Osteocyte (in vitro differentiated cells): Measurements from ENCODE around the gene RBM14. TPM values are rescaled to one million over a fixed set of nuclear protein-coding genes. Genes with fewer than 3 reads are reported as not detected.

Experiments
- DNase-seq: peaks from one replicate; pipeline ENCODE4 v3.0.0; 2021; ENCODE audit warnings: mixed read lengths; ENCODE audit not compliant: unreplicated experiment; ENCODE audit errors: extremely low spot score
- H3K27ac Mint-ChIP-seq: one replicate; pipeline ENCODE4 v1.8.0; 2021; ENCODE audit warnings: mild to moderate bottlenecking, mixed read lengths; ENCODE audit not compliant: unreplicated experiment
- H3K27me3 Mint-ChIP-seq: one replicate; pipeline ENCODE4 v1.8.0; 2021; ENCODE audit warnings: mixed read lengths; ENCODE audit not compliant: unreplicated experiment
- H3K36me3 Mint-ChIP-seq: one replicate; pipeline ENCODE4 v1.8.0; 2021; ENCODE audit warnings: mixed read lengths; ENCODE audit not compliant: unreplicated experiment
- H3K4me1 Mint-ChIP-seq: one replicate; pipeline ENCODE4 v1.8.0; 2021; ENCODE audit warnings: mixed read lengths; ENCODE audit not compliant: unreplicated experiment
- H3K4me3 Mint-ChIP-seq: one replicate; pipeline ENCODE4 v1.8.0; 2021; ENCODE audit warnings: mild to moderate bottlenecking, moderate library complexity, mixed read lengths; ENCODE audit not compliant: unreplicated experiment
- H3K9me3 Mint-ChIP-seq: one replicate; pipeline ENCODE4 v1.8.0; 2021; ENCODE audit warnings: mixed read lengths; ENCODE audit not compliant: unreplicated experiment
- total RNA-seq: library from RNA; stranded (reverse); gene quantifications from 2 replicates; pipeline ENCODE4 v1.2.1, GENCODE V29; 2021
- TF ChIP-seq, protein P1 (sequence below): fragments of 200-600 bp; sonication (generic); IDR thresholded peaks from 2 replicates; pipeline ENCODE4 v1.5.0; 2021; ENCODE audit warnings: antibody characterized with exemption, mild to moderate bottlenecking, moderate library complexity

Gene RBM14
- total RNA-seq, 1 donor from 2014 or later = 59.2 TPM

DNA sequence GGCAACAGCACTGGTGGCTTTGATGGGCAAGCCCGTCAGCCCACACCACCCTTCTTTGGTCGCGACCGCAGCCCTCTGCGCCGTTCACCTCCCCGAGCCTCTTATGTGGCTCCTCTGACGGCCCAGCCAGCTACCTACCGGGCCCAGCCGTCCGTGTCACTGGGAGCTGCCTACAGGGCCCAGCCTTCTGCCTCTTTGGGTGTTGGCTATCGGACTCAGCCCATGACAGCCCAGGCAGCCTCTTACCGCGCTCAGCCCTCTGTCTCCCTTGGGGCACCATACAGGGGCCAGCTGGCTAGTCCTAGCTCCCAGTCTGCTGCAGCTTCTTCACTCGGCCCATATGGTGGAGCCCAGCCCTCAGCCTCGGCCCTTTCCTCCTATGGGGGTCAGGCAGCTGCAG, 8.0 kb downstream of the RBM14 start:
- Mint-ChIP-seq H3K27ac (no peak overlapping the region), H3K9me3 (no peaks in the 10 kb centered on the region), H3K4me1 (peaks cover 18% of the 10 kb centered on the region), H3K27me3 (no peaks in the 10 kb centered on the region), H3K4me3 (no peak overlapping the region), H3K36me3 (peaks cover 36% of the 10 kb centered on the region)
- TF ChIP-seq, protein P1, sequence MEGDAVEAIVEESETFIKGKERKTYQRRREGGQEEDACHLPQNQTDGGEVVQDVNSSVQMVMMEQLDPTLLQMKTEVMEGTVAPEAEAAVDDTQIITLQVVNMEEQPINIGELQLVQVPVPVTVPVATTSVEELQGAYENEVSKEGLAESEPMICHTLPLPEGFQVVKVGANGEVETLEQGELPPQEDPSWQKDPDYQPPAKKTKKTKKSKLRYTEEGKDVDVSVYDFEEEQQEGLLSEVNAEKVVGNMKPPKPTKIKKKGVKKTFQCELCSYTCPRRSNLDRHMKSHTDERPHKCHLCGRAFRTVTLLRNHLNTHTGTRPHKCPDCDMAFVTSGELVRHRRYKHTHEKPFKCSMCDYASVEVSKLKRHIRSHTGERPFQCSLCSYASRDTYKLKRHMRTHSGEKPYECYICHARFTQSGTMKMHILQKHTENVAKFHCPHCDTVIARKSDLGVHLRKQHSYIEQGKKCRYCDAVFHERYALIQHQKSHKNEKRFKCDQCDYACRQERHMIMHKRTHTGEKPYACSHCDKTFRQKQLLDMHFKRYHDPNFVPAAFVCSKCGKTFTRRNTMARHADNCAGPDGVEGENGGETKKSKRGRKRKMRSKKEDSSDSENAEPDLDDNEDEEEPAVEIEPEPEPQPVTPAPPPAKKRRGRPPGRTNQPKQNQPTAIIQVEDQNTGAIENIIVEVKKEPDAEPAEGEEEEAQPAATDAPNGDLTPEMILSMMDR = no peak
- DNase-seq = no peak

DNA sequence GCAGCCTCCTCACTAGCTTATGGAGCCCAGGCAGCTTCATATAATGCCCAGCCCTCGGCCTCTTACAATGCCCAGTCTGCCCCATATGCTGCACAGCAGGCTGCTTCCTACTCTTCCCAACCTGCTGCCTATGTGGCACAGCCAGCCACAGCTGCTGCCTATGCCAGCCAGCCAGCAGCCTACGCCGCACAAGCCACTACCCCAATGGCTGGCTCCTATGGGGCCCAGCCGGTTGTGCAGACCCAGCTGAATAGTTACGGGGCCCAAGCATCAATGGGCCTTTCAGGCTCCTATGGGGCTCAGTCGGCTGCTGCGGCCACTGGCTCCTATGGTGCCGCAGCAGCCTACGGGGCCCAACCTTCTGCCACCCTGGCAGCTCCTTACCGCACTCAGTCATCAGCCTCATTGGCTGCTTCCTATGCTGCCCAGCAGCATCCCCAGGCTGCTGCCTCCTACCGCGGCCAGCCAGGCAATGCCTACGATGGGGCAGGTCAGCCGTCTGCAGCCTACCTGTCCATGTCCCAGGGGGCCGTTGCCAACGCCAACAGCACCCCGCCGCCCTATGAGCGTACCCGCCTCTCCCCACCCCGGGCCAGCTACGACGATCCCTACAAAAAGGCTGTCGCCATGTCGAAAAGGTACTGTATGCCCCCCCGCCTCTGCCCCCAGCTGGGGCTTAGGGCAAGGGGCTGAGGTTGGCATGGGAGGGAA, 8.8 kb downstream of the RBM14 start:
- Mint-ChIP-seq H3K4me3 (no peak overlapping the region), H3K27ac (no peak overlapping the region), H3K4me1 (peaks cover 13% of the 10 kb centered on the region), H3K9me3 (no peaks in the 10 kb centered on the region), H3K27me3 (no peaks in the 10 kb centered on the region), H3K36me3 (peaks cover 38% of the 10 kb centered on the region)
- TF ChIP-seq, protein P1 = no peak
- no peak for DNase-seq

DNA sequence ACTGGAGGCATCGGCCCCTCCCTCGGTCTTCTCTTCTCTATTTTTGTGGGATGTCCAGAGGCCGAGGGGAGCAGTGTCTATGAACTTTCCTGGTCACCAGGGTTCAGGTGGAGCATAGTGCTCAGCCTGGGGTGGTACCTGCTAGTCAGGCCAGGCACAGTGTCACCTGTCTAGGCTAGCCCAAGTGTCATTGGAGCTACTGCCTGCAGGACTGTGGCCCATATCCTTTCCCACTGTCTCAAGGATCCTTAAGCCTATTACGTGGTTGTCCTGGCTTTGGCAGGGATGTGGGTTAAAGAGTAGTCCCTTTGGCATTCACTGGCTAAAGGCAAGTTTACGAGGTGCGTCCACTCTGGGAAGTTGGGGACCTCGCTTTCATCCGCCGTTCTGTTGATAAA, 9.3 kb downstream of the RBM14 start:
- Mint-ChIP-seq H3K4me1 (peaks cover 9% of the 10 kb centered on the region), H3K27me3 (no peaks in the 10 kb centered on the region), H3K4me3 (no peak overlapping the region), H3K36me3 (peaks cover 38% of the 10 kb centered on the region), H3K27ac (no peak overlapping the region), H3K9me3 (no peaks in the 10 kb centered on the region)
- DNase-seq = no peak
- TF ChIP-seq, protein P1 = no peak

DNA sequence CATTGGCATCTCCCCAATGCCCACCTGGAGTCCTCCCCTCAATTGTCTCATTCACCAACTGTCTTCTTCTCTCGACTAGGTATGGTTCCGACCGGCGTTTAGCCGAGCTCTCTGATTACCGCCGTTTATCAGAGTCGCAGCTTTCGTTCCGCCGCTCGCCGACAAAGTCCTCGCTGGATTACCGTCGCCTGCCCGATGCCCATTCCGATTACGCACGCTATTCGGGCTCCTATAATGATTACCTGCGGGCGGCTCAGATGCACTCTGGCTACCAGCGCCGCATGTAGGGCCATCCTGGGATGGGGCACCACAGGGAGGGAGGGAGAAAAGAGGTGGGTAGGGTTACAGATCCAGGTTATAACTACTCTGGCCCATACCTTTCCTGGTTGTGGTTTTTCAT, 10.0 kb downstream of the RBM14 start:
- no peak overlapping the region for H3K27ac Mint-ChIP-seq
- H3K27me3 Mint-ChIP-seq = no peaks in the 10 kb centered on the region
- H3K4me3 Mint-ChIP-seq = no peak overlapping the region
- DNase-seq = no peak
- peaks cover 38% of the 10 kb centered on the region for H3K36me3 Mint-ChIP-seq
- peaks cover 6% of the 10 kb centered on the region for H3K4me1 Mint-ChIP-seq
- H3K9me3 Mint-ChIP-seq = no peaks in the 10 kb centered on the region
- TF ChIP-seq, protein P1 = no peak

DNA sequence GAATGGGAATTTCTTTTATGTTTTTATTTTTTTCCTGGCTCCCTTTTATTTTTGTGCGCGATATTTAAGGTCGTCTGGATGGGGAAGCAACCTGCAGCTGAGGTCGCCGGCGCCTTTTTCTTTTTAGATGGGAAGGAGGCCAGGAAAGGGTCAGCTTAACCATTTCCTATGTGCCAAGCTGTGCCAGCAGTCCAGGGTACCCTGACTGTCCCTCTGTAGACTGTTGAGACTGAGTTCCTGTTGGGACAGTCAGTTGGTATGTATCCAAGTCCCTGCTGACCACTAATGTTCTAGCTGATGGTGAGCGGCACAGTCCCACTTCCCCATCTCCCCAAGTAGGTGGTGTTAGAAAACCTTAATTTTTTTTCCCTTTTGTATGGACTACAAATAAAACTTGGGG, 10.5 kb downstream of the RBM14 start:
- Mint-ChIP-seq H3K27ac (no peak overlapping the region), H3K4me3 (no peak overlapping the region), H3K36me3 (peaks cover 38% of the 10 kb centered on the region), H3K27me3 (no peaks in the 10 kb centered on the region), H3K4me1 (peaks cover 3% of the 10 kb centered on the region), H3K9me3 (no peaks in the 10 kb centered on the region)
- DNase-seq = no peak
- TF ChIP-seq, protein P1 = no peak
